Measurements from ENCODE around the gene NOTCH1.

- TF ChIP-seq SMC3 (conservative IDR thresholded peaks at IDR 0.05; ENCODE audit: poor library complexity) (no peak), REST (IDR thresholded peaks at IDR 0.05; ENCODE audit: borderline replicate concordance) (no peak), EP300 (conservative IDR thresholded peaks at IDR 0.05; ENCODE audit: poor library complexity, severe bottlenecking) (no peak), CTCF (IDR thresholded peaks at IDR 0.05; ENCODE audit: poor library complexity, severe bottlenecking) (no peak), RAD21 (conservative IDR thresholded peaks at IDR 0.05) (no peak), EZH2 (IDR thresholded peaks at IDR 0.05; ENCODE audit: borderline replicate concordance, insufficient read depth, low read length, poor library complexity, severe bottlenecking) (no peak), POLR2AphosphoS5 (IDR thresholded peaks at IDR 0.05) (no peak), MXI1 (conservative IDR thresholded peaks at IDR 0.05; ENCODE audit: poor library complexity, severe bottlenecking) (no peak)
Observed at GRCh38 chr9:136562746-136563495, 17.1 kb upstream of the NOTCH1 start.
